Fibroblast of skin of right quadriceps (primary cell): ENCODE data around the gene ZFAND3.
A peak's percentile ranks its signal among the peaks of the same experiment; 100 is the strongest.

Experiments
- DNase-seq: peaks from one replicate; pipeline ENCODE4 v3.0.0-alpha.2; 2013

The ZFAND3 gene, protein sequence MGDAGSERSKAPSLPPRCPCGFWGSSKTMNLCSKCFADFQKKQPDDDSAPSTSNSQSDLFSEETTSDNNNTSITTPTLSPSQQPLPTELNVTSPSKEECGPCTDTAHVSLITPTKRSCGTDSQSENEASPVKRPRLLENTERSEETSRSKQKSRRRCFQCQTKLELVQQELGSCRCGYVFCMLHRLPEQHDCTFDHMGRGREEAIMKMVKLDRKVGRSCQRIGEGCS

DNA sequence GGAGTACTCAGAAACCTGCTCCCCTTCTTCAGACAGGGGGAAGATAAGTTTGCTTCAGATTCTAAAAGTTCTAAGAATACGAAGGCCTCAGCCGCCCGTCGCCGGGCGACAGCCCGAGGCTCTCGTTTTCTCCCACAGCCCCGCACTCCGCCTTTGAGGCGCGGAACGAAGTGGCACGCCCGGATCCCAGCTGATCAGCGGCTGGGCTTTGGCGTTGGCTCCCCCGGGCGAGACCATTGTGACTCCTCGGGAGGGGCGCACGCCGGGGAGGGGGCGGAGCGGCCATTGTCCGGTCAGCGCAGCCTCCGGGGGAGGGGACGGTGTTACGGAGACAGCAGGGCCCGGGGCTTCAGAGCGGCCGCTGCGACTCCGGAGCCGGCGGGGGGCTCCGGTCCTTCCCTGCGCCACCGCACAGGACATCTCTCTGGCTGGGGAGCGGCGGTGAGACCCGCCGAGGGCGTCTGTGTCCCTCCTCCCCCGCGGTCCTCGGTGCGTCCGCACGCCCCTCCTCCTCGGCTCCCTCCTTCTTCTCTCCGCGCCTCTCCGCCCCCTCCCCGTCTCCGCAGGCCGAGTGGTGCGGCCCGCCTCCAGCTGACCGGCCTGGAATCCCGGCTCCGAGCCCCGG lies at the start of gene ZFAND3:
Gene ZFAND3 (plus strand): TSS at position 551 of the 625 bp plus-strand sequence. CDS start 219 bp downstream, outside the sequence.
- DNase-seq: peak; percentile 99

DNA sequence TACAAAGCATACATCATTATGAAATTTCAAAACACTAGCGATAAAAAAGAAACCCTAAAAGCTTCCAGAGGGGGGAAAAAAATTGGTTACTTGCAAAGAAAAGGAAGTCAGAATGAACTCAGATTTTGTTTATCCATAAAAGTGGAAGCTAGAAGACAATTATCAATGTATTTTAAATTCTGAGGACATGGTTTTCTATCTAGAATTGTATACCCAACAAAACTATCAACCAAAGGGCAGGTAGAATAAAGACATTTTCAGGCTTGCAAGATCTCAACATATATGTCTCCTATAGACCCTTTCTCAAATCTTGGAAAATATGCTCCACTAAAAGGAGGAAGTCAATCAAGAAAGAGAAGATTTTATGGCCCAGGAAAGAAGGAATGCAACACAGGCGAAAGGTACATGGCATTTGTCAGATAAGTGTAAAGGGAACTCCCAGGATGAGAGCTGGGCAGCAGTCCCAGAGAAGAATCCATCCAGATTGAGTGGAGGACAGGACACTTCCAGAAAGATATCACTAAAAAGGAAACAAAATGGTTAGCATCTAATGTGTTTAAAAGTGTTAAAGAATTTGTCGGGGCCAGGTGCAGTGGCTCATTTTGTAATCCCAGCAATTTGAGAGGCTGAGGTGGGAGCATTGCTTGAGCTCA lies 45.4 kb upstream of the ZFAND3 start:
- DNase-seq: no peak

DNA sequence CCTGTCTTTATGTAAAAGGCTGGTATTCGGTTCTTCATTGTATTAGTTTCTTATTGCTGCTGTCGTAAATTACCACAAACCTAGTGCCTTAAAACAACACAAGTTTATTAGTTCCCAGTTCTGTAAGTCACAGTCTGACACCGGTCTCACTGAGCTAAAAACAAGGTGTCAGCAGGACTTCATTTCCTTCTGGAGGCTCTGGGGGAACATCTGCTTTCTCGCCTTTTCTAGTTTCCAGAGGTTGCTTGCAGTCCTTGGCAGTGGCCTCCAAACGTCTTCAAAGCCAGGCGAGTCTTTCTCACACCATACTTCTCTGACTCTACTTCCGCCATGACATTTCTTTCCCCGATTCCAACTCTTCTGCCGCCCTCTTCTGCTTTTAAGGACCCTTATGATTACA lies 43.0 kb upstream of the ZFAND3 start:
- DNase-seq: no peak

DNA sequence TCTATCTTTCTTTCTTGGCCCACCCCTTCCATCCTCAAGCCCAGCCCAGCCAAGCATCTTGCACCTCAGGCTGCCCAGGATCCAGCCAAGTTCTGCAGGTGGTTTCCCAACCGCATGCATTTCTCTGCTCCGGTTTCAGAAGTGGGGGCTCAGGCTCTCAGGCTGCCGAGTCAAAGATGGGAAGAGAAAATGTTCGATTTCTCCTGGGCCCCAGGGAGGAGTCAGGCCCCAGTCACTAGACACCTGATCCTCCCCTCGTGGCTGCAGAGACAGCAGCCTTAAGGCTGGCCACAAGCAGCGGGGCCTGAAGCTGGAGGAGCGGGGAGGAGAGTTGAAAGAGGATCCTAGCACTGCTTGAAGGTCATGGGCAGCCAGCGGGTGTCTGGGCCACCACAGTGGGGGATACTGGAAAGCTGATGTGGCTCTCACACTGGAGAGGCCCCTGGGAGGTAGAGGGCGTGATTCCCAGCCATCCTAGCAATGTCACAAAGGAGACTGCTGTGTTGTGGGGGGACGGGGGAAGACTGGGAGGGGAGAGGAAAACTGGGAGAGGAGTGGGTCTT lies 42.2 kb upstream of the ZFAND3 start:
- no peak for DNase-seq

DNA sequence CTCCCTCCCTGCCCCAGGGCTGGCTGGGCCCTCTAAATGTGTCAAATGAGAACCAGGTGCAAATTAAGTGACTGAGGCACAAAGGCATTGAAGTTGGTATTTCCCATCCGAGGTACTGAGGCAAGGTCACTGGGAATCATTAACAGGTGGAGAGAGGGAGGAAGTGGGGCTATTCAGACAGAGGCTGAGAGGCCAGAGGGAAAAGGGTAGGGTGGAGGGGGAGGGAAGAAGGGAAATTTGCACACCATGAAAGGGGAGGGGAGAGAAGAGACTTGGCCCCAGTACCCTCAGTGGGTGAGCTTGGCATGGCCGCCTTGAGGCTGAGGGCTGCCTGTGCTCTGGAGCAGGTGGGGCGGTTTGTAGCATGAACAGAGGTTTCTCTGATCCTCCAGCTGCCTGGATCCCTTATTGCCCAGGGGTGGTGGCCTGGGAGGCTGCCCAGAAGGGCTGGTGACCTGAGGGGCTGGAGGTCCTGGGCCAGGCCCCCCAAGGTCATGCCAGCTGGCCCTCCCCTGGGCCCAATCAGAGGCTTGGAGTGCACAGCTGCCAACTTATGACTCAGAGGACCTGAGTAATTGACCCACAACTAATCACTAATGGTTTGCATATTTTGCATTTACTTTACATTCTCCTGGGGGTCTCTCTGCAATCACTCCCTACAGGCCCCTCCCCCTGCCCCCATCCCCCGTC lies 40.3 kb upstream of the ZFAND3 start:
- DNase-seq: no peak

DNA sequence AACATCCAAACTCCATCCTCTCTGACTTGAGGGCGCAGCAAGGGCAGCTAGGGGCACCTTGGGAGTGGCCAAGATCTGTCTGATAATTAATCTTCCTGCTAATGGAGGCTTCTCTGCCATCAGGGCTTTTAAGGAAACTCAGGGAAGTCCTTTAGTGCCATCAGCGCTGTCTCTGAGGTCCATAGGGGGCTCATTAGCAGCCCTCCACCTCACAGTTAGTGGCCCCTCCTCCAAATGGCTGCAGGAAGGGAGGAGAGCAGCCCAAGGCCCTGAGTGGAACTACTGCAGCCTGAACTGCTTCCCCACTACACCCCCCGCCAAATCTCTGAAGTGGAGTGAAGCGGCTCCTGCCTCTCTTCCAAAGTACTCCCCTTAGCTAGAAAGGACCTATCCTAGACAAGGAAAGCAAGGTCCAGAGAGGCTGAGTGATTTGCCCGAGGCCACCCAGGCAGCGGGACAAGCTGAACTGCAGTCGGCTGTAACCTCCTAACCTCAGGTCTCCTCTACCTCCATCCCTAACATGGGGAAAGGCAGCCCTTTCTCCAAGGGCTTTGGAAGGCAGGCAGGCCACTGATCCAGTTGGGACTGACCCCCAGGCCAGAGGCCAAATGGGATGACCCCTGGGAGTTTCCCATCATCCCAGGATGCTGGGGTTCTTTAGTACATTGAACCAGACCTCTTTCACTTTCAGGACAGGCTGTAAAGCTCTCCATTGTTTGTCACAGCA lies 39.5 kb upstream of the ZFAND3 start:
- DNase-seq: no peak

DNA sequence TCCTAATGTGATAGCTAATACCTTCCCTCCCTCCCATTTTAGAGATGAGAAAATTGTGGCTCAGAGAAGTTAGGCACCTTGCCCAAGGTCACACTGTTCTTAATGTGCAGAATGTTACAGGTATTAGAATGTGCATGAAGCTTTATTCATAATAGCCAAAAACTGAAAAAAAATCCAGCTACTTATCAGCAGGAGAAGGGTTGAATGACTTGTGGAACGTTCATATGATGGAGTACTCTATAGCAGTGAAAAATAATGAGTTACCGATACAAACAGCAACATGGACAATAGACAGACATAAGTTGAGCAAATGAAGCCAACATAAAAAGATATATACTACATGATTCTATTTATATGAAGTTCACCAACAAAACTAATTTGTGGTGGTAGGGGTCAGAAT lies 37.7 kb upstream of the ZFAND3 start:
- no peak for DNase-seq

DNA sequence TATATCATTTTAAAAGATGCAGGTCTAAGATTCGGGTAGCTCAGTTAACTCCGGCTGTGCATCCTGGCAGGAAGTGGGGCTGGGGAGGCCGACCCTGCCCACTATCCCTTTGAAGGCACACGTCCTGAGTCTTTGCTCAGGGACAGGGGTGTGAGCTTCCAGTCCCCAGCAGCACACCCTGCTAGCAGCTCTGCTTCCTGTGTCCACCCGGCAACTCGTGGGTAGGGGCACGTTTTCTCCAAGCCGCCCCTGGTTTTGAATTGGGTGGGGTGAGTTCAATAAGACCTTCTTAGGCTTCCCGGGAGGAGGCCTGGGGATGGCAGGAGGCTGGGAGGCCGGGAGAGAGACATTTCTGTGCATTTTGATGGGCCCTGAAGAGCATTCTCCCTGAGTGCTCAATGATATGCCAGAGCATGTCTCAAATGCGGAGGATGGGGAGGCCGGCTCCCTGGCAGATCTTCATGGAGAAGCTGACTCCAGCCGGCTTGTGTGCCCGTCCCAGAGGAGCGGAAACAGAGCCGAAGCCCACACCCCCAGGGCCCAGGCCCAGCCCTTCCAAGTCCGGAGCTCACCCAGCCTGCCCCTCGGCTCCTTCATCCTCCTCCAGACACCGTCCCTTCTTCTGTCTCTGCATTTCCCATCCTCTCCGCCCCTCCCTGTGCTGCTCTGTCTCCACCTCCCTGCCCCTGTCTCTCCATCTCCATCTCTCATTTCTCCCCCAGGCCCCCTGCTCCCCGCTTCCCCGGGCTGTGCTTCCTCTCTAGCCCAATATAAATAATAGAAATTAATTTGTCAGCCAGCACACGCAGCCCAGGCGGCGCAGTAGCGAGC lies 36.3 kb upstream of the ZFAND3 start:
- DNase-seq: peak; percentile 53

DNA sequence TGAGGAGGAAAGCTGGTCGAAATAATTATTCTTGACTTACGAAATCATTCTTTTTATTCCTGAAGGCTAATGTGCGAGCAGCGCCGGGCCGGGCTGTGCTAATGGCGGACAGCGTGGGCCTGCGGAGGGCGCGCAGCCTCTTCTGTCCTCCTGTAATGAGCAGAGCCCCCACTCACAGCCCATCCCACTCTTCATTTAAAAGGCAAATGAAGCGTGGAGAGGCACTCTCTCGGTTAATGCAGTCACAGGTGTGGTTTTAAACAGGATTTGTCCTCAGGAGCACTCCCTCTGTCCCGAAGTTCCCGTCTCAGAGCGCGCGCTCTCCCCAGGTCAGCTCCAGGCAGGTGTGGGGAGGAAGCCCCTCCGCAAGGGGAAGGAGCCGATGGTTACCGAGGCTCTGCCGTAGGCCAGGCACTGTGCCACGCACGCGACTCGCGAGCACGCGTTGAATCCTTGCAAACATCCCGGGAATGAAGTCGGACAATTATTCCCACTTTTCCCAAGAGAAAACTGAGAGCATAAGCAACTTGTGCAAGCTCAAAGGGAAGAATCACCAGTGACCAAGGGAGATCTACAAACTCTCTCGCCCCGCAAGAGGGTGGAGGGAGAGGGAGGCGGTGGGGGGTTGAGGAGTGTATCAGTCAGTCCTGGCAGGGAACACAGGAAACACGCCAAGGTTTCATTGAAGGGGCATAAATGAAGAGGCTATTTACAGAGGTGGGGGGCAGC lies 35.5 kb upstream of the ZFAND3 start:
- peak; percentile 35 for DNase-seq

DNA sequence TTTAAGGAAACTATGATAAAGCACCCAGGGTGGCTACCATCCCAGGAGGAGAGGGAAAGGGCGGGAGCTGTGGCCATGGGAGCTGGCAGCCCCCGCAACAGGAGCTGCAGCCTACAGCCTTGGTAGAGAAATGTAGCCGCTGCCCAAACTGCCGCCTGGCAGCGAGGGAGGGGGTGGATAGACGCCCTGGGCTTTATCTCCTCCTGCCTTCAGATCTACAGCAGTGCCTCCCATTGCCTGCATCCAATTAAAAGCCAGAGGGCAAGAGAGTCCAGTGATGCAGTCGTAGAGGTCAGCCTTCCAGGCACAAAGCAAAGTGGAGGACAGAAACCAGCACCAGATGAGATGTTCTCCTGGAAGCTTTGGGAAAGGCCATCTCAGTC lies 35.0 kb upstream of the ZFAND3 start:
- no peak for DNase-seq

DNA sequence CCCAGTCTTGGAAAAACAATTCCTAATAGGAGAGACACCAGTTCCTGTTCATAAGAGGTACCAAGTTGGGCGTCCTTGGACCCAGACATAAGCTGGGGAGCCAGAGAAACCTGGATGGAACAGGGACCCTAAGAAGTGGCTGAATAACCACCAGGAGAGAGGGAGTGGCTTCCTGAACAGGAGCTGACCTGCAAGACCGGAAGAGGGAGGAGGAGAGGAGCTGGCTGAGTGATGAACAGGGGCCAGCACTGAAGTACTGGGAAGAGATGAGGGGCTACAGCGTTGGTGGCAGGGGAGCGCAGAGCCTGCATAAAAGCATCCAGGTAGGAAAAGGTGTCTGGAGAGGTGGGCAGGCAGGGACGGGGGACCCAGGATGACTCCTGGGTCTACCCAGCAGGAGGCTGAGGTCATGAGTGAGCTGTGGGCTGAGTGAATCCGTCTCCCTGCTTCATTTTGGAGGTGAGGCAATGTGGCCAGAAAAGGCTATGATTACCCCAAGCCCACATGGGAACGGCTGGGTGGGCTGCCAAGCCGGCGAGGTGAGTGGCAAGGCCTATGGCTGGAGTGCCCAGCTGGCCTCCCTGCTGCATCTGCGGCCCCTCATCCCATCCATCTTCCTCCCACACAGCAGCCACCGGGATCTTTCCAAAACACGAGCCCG lies 34.4 kb upstream of the ZFAND3 start:
- DNase-seq: no peak

DNA sequence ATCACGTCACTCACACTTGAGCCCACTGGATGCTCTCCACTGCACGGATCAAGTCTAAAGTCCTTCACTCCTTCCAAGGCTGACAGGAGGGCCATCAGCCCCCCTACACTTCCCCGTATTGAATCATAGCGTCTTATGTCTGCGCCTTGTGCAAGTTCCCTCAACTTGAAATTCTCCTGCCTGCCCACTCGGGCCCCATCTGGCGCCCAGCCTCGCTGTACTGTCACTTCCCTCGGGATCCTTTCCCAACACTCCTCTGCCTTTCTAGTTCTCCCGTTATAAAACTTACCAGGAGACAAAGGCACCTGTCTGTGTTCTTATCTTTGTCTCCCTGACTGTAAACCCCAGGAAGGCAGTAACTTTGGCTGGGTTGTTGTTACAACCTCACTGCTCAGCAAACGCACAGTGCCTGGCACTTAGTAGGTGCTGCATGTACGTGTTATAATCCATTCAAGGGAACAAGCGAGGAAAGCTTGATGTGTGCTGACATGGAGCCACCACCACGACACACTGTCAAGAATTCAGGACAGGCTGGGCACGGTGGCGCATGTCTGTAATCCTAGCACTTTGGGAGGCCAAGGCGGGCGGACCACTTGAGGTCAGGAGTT lies 33.8 kb upstream of the ZFAND3 start:
- no peak for DNase-seq

DNA sequence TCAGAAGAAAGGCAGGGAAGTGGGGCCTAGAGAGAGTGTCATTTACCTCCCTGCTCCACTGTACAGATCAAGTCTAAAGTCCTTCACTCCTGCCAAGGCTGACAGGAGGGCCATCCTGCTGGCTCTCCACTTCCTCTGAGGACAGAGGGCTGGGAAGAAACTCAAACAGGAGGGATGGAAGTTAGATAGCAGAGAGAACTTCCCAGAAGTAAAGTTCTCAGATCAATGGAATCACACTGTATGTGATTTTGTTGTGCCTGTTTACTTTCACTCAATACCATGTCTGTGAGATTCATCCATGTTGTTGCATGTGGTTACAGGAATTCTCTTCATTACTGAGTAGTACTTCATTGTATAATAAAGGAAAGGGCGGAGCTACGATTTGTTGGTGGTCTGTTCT lies 32.3 kb upstream of the ZFAND3 start:
- no peak for DNase-seq

DNA sequence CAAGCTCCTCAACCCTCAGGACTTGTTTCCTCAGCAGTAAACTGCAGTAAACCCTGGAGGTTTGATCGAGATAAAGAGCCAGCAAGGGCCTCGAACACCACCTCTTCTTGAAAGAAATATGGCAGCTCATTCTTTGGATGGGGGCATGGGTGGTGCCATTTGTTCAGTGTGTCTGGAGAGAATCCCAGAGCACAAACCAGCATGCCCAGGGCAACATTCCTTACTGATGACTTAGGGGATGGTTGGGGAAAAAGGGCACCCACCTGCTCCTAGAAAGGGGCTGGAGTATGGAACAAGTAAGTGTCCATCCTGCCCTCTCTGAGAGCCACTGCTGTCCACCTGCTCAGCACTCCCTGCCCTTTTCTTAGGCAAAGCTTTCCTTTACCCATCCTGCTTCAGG lies 31.3 kb upstream of the ZFAND3 start:
- DNase-seq: no peak

DNA sequence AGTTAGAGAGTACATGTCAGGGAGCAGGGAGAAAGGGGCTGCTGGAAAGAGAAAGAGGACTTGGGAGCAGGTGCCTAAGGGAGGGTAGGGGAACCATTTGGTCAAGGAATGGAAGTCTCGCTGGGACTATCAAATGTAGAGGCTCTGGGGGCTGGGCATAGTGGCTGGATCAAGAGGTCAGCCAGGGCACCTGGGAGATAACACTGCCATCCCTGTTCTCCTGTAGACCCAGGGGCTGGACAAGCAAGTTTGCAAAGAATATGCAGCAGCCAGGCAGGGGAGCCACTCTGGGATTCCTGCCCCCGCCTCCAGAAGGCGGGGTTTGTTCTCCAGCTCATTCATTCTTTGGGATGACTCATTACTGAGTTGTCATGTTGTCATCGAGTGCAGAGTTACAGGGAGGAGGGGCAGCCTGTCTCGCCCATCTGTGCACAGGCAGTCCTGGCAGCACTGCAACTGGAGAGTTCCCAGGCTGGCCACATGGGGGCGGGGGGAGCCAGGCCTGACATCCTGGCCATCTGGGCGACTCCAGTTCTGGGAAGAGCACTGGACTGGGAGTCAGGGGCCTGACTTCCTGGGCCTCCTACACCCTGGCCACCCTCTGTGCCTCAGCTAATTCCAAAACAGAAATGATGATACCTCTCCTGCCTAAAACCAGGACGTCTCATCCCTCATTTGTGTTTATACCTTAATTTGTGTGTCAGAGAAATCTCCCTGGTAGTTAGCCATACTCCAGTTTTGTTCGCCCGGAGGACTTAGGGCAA lies 28.2 kb upstream of the ZFAND3 start:
- DNase-seq: peak; percentile 98

DNA sequence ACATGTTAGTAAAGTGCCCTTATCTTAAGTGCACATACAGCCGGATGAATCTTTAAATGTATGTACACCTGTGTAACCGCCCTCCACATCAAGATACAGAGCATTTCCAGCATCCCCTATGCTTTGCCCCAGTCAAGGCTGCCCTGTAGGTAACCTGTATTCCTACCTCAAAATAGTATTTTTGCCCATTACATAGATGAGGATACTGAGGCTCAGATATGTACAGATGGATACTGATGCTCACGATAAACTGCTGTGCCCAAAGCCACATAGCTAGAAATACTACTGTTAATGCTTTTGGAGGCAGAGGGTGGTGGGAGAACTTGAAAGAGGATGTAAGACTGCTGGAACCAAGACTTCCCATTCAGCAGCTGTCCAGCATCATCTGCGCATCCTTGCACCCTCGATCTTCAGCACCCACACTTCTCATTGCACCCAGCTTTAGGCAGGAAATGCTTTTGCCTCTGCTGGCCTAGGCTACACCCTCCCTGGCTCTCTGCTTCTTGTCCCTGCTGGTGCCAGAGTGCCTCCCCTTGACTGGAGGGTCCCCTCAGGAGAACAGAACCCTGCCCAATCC lies 27.0 kb upstream of the ZFAND3 start:
- no peak for DNase-seq

DNA sequence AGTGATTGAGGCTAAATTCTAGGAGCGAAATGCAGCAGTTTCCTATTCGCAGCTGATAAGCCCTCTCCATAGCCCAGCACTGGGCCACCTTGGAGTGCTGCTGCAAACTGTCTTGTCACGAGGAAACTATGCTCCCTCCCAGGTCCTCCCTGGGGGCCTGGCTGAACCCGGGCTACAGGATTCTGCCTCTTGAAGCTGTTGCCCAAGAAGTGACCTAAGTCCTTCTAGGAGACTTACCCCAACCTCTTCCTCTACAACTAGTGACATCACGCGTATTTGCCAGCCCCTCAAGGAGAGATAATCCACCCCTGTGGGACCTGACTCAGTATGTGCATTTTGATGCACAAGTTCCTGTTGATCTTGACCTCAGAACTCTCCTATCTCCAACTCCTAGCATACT lies 26.5 kb upstream of the ZFAND3 start:
- DNase-seq: no peak

DNA sequence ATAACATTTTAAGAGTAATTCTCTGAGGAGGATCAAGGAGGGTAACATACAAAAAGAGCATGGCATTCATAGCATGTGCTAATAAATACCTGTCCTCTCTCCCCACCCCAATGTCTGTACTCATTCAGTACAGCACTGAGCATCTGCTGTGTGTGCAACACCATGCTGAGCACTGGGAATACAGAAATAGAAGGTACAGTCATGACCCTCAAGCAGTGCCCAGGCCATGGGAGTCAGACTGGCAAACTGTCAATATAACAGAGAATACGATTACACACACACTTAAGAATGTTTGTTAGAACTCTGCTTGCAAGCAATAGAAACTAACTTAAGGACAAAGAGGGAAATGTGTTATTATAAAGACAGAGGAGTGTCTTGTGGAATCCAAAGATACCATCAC lies 24.7 kb upstream of the ZFAND3 start:
- DNase-seq: peak; percentile 46
